ENCODE results near the gene MYLK.

GRCh38 chr3:123919353-123919752 lies 35.2 kb upstream of the MYLK start:
- TF ChIP-seq CTCF (IDR thresholded peaks at IDR 0.05) (no peak), POLR2A (IDR thresholded peaks at IDR 0.05) (no peak), EP300 (IDR thresholded peaks at IDR 0.05) (no peak)

Measured in tibial nerve (tissue), 4 donors.